ENCODE measurements around the gene LRRC25.
A peak's percentile ranks its signal among the peaks of the same experiment; 100 is the strongest.
"Not testable (repeated sequence)": the region's sequence is repeated elsewhere in the genome, so short reads cannot be mapped to it uniquely, and the experiment has no call there.

The LRRC25 gene

DNA sequence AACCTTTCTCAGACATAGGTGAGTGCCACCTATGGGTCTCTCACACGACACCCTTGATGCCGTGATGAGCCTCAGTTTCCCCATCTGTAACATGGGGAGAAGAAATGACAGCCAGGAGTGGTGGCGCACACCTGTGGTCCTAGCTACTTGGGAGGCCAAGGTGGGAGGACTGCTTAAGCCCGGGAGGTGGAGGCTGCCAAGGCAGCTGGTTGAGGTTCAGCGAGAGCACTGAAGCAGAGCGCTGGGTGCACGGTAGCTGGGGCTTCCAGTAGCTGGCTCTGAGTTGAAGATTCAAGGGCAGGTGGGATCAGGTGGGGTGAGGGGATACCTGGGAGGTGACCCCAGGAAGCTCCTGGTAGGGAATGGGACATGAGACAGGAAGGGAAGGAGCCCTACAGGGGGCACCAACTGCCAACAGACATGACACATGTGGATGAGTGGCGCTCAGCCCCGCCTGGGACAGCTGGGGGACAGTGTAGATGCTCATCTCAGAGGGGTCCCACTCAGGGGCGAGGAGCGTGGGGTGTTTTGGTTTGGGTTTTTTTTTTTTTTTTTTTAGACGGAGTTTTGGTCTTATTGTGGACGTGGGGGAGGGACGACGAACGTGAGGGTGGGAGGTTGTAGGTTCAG lies 15.3 kb upstream of the LRRC25 start:
- no peak for DNase-seq (ENCODE audit: extremely low read depth, low read depth)
- no peak overlapping the region for H3K4me3 ChIP-seq (replicated peaks; ENCODE audit: low read depth, low read length)
- no peak for TF ChIP-seq CTCF (IDR thresholded peaks at IDR 0.05; ENCODE audit: low read depth, low read length, missing control alignments)

- DNase-seq (ENCODE audit: extremely low read depth, low read depth), result no peak
- no peak overlapping the region for H3K4me3 ChIP-seq (replicated peaks; ENCODE audit: low read depth, low read length)
- TF ChIP-seq CTCF (IDR thresholded peaks at IDR 0.05; ENCODE audit: low read depth, low read length, missing control alignments), result peak; percentile 50
These were observed 10.6 kb upstream of the LRRC25 start for GRCh38 chr19:18408053-18408476.

GRCh38 chr19:18406749-18407148 lies 9.3 kb upstream of the LRRC25 start:
- no peak for TF ChIP-seq CTCF (IDR thresholded peaks at IDR 0.05; ENCODE audit: low read depth, low read length, missing control alignments)
- DNase-seq (ENCODE audit: extremely low read depth, low read depth), result no peak

DNA sequence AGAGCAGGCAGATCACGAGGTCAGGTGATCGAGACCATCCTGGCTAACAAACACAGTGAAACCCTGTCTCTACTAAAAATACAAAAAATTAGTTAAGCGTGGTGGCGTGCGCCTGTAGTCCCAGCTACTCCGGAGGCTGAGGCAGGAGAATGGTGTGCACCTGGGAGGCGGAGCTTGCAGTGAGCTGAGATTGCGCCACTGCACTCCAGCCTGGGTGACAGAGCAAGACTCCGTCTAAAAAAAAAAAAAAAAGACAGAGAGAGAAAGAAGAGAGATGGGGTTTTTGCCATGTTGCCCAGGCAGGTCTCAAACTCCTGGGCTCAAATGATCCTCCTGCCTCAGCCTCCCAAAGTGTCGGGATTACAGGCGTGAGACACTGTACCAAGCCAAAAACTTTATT lies 8.3 kb upstream of the LRRC25 start:
- not testable (repeated sequence) for H3K4me3 ChIP-seq (replicated peaks; ENCODE audit: low read depth, low read length); DNase-seq (ENCODE audit: extremely low read depth, low read depth)

More at GRCh38 chr19:18406749-18407148, 9.3 kb upstream of the LRRC25 start:
- H3K4me3 ChIP-seq (replicated peaks; ENCODE audit: low read depth, low read length), result no peak overlapping the region

DNA sequence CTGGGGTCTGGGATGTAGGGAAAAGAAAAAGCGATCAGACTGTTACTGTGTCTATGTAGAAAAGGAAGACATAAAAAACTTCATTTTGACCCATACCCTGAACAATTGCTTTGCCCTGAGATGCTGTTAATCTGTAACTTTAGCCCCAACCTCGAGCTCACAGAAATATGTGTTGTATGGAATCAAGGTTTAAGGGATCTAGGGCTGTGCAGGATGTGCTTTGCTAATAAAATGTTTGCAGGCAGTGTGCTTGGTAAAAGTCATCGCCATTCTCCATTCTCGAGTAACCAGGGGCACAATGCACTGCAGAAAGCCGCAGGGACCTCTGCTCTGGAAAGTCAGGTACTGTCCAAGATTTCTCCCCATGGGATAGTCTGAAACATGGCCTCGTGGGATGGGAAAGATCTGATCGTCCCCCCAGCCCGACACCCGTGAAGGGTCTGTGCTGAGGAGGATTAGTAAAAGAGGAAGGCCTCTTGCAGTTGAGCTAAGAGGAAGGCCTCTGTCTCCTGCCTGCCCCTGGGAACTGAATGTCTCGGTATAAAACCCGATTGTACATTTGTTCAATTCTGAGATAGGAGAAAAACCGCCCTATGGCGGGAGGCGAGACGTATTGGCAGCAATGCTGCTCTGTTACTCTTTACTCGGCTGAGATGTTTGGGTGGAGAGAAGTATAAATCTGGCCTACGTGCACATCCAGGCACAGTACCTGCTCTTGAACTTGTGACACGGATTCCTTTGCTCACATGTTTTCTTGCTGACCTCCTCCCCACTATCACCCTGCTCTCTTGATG lies 5.2 kb upstream of the LRRC25 start:
- DNase-seq (ENCODE audit: extremely low read depth, low read depth); H3K4me3 ChIP-seq (replicated peaks; ENCODE audit: low read depth, low read length): not testable (repeated sequence)

DNA sequence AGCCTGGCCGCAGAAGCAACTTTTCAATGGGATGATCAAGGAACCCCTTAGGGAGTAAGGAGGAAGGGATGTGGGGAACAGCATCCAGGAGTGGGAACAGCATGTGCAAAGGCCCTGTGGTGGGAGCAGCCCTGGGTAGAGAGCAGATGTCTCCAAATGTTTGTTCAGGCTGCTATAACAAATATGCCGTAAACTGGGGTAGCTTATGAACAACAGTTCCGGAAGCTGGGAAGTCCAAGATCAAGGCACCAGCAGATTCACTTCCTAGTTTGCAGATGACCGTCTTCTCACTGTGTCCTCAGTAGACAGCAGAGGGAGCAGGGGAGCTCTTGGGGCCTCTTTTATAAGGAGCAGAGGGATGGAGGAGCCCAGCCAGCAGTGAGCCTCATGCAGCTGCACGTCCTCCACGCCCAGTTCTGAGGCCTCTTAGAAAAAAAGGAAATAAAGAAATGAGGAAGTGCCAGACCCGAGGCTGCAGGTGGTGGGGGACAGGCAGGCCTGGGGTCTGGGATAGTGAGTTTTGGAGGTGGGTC lies 4.2 kb upstream of the LRRC25 start:
- no peak overlapping the region for H3K4me3 ChIP-seq (replicated peaks; ENCODE audit: low read depth, low read length)

DNA sequence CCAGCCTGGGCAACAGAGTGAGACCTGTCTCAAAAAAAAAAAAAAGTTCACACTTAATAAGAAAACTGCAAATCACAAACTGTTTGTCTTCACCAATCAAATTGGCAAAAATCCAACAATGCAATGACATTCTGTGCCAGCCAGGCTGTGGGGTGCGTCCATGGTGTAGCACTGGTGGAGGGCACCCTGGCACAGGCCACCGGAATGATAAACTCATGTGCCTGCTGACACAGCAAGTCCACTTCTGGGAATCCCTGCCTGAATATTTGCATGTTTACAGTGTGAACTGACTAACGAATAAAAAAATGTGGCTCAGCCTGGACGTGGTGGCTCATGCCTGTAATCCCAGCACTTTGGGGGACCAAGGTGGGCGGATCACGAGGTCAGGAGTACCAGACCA lies 1.6 kb upstream of the LRRC25 start:
- H3K4me3 ChIP-seq (replicated peaks; ENCODE audit: low read depth, low read length), result no peak overlapping the region

More for the DNA sequence above, 4.2 kb upstream of the LRRC25 start:
- peak; percentile 56 for TF ChIP-seq CTCF (IDR thresholded peaks at IDR 0.05; ENCODE audit: low read depth, low read length, missing control alignments)
- no peak for DNase-seq (ENCODE audit: extremely low read depth, low read depth)

More for the DNA sequence above, 1.6 kb upstream of the LRRC25 start:
- DNase-seq (ENCODE audit: extremely low read depth, low read depth), result no peak
- TF ChIP-seq CTCF (IDR thresholded peaks at IDR 0.05; ENCODE audit: low read depth, low read length, missing control alignments), result no peak
